Endothelial cell of umbilical vein (primary cell): ENCODE results near the gene PLEKHA7. TPM values are rescaled to one million over a fixed set of nuclear protein-coding genes. Genes with fewer than 3 reads are reported as not detected.

Source experiments
- BruUV-seq: library from RNA; stranded (reverse); fragments of 400-500 nt; replicated peaks from 2 replicates; lab custom pipeline; 2021; lab: Mats Ljungman, UMichigan
- CTCF ChIA-PET: fragments of 300-600, 350-600 bp; sonication (Branson Sonifier 250); formaldehyde crosslinking; loops from one replicate; lab custom pipeline; 2021; ENCODE audit warnings: antibody characterized with exemption, inconsistent platforms; lab: Charles Lee
- POLR2A ChIA-PET: fragments of 300-600, 350-600 bp; sonication (Branson Sonifier 250); formaldehyde crosslinking; loops from one replicate; lab custom pipeline; 2021; ENCODE audit warnings: antibody characterized with exemption, inconsistent platforms; lab: Charles Lee
- DNase-seq: peaks from one replicate; pipeline ENCODE4 v3.0.0-alpha.2; 2011; ENCODE audit warnings: low read depth, low spot score
- FAIRE-seq: peaks from 2 replicates; lab custom pipeline; 2011; peaks lifted over from hg19 to GRCh38; lab: Jason Lieb, UNC
- H2AFZ ChIP-seq: 2 replicates; pipeline ENCODE4 v1.6.0; 2012; ENCODE audit warnings: low read depth, low read length, control low read depth, inconsistent platforms
- H3K27ac ChIP-seq: 2 replicates; pipeline ENCODE4 v1.5.1; 2011; ENCODE audit warnings: low read depth, mild to moderate bottlenecking, control low read depth, low read length, moderate library complexity; ENCODE audit not compliant: insufficient read depth
- H3K27me3 ChIP-seq, 2 experiments: 2 replicates each; pipeline versions ENCODE4 v1.6.0 to v1.6.1; 2011; ENCODE audit warnings: low read length in 2 of 2, mixed read lengths in 1 of 2; ENCODE audit not compliant: control insufficient read depth in 2 of 2, insufficient read depth in 2 of 2
- H3K36me3 ChIP-seq, 2 experiments: 2 replicates in 1 of 2; 3 replicates in 1 of 2; pipeline ENCODE4 v1.5.1; 2011; ENCODE audit warnings: low read length in 2 of 2, mild to moderate bottlenecking in 1 of 2, moderate library complexity in 1 of 2; ENCODE audit not compliant: control insufficient read depth in 2 of 2, insufficient read depth in 2 of 2; ENCODE audit errors: extremely low read depth in 1 of 2
- H3K4me1 ChIP-seq: 3 replicates; pipeline ENCODE4 v1.5.1; 2011; ENCODE audit warnings: mild to moderate bottlenecking, low read length; ENCODE audit not compliant: control insufficient read depth, insufficient read depth; ENCODE audit errors: extremely low read depth
- H3K4me2 ChIP-seq: 2 replicates; pipeline ENCODE4 v1.6.1; 2011; ENCODE audit warnings: low read length, control low read depth, mixed read lengths; ENCODE audit not compliant: insufficient read depth
- H3K4me3 ChIP-seq, 3 experiments: fragments of 200-600 bp in 1 of 3; sonication (generic), shearing (Covaris generic) in 1 of 3; replicated peaks in 1 of 3; 2 replicates each; pipeline ENCODE4 v1.5.1; 2011 to 2016; ENCODE audit warnings: control low read depth in 3 of 3, low read length in 3 of 3, mild to moderate bottlenecking in 2 of 3, inconsistent platforms in 1 of 3, low read depth in 1 of 3, moderate library complexity in 1 of 3; ENCODE audit not compliant: insufficient read depth in 1 of 3
- H3K79me2 ChIP-seq: 2 replicates; pipeline ENCODE4 v1.6.0; 2012; ENCODE audit warnings: low read length, inconsistent platforms; ENCODE audit not compliant: control insufficient read depth, insufficient read depth
- H3K9ac ChIP-seq: replicated peaks from 2 replicates; pipeline ENCODE3; 2011; ENCODE audit warnings: low read length, control low read depth; ENCODE audit not compliant: insufficient read depth; ENCODE audit errors: extremely low read depth
- H3K9me1 ChIP-seq: replicated peaks from 3 replicates; pipeline ENCODE4 v1.6.0; 2011; ENCODE audit warnings: mild to moderate bottlenecking, low read length; ENCODE audit not compliant: control insufficient read depth, insufficient read depth; ENCODE audit errors: extremely low read depth
- H3K9me3 ChIP-seq: replicated peaks from 2 replicates; pipeline ENCODE4 v1.5.1; 2012; ENCODE audit warnings: low read length, inconsistent platforms; ENCODE audit not compliant: control insufficient read depth, insufficient read depth
- H4K20me1 ChIP-seq: replicated peaks from 2 replicates; pipeline ENCODE3; 2011; ENCODE audit warnings: mild to moderate bottlenecking, low read length; ENCODE audit not compliant: control insufficient read depth, insufficient read depth; ENCODE audit errors: extremely low read depth
- EZH2 ChIP-seq: IDR thresholded peaks from 2 replicates; pipeline ENCODE4 v1.6.1; 2012; ENCODE audit warnings: borderline replicate concordance, low read depth, mild to moderate bottlenecking, moderate library complexity, low read length, inconsistent platforms; ENCODE audit not compliant: severe bottlenecking
- FOS ChIP-seq: IDR thresholded peaks from 2 replicates; pipeline ENCODE4 v1.6.1; 2011; ENCODE audit warnings: mild to moderate bottlenecking, low read length, moderate library complexity, borderline replicate concordance; ENCODE audit not compliant: insufficient read depth
- GATA2 ChIP-seq: IDR thresholded peaks from 2 replicates; pipeline ENCODE4 v1.7.0; 2011; ENCODE audit warnings: low read depth, mild to moderate bottlenecking, moderate library complexity, mixed read lengths, low read length; ENCODE audit not compliant: insufficient read length, insufficient read depth
- JUN ChIP-seq: IDR thresholded peaks from 2 replicates; pipeline ENCODE4 v1.6.1; 2011; ENCODE audit warnings: borderline replicate concordance, low read depth; ENCODE audit not compliant: insufficient read length, insufficient read depth
- MYC ChIP-seq: IDR thresholded peaks from one replicate; pipeline ENCODE4 v1.6.1; 2011; ENCODE audit warnings: mild to moderate bottlenecking, low read depth, low read length
- POLR2A ChIP-seq: IDR thresholded peaks from 2 replicates; pipeline ENCODE4 v1.6.1; 2012; ENCODE audit warnings: low read depth, mild to moderate bottlenecking, control low read depth, low read length
- POLR2AphosphoS5 ChIP-seq: IDR thresholded peaks from 2 replicates; pipeline ENCODE4 v1.6.1; 2012; ENCODE audit warnings: low read depth, mild to moderate bottlenecking, control low read depth, low read length, moderate library complexity; ENCODE audit not compliant: insufficient read depth
- dilution Hi-C: fragments of 300-500 bp; cut with MboI; formaldehyde crosslinking; loops from one replicate; pipeline ENCODE4 v1.15.0; 2019; ENCODE audit warnings: low sequenced_read_pairs; ENCODE audit not compliant: extremely low pct_ligation_motif_present
- intact Hi-C: fragments of 100-400 bp; cut with micrococcal nuclease; formaldehyde crosslinking; loops from one replicate; pipeline ENCODE4 v1.10.0; 2022
- polyA plus RNA-seq, 4 experiments: library from polyadenylated mRNA; depleted of rRNA in 3 of 4; stranded (reverse) in 3 of 4; unstranded in 1 of 4; fragments of >200 nt; gene quantifications; 2 replicates each; pipeline versions ENCODE4 v1.2.1 to v1.2.3, GENCODE V29; 2011 to 2012; ENCODE audit warnings: missing spikeins in 1 of 4
- total RNA-seq: library from RNA; stranded (reverse); gene quantifications from 2 replicates; pipeline ENCODE4 v1.2.3, GENCODE V29; 2021
- TF ChIP-seq, protein P1 (sequence below): IDR thresholded peaks from 2 replicates; pipeline ENCODE4 v1.6.1; 2011; ENCODE audit not compliant: insufficient read depth, insufficient read length
- TF ChIP-seq, protein P2 (sequence below), 2 donors: IDR thresholded peaks; 1 replicate in 1 of 2; 2 replicates in 1 of 2; pipeline ENCODE4 v1.5.1; 2011; ENCODE audit warnings: low read length in 2 of 2, mild to moderate bottlenecking in 2 of 2, moderate library complexity in 2 of 2, control low read depth in 1 of 2, inconsistent platforms in 1 of 2, low read depth in 1 of 2; ENCODE audit not compliant: insufficient read depth in 1 of 2; ENCODE audit errors: extremely low read depth in 1 of 2

Gene PLEKHA7
- total and polyA plus RNA-seq, 2 donors (not counting 3 experiments of a cell fraction or from before 2014, with no cell fraction given) = 1.7 to 3.8 TPM

DNA sequence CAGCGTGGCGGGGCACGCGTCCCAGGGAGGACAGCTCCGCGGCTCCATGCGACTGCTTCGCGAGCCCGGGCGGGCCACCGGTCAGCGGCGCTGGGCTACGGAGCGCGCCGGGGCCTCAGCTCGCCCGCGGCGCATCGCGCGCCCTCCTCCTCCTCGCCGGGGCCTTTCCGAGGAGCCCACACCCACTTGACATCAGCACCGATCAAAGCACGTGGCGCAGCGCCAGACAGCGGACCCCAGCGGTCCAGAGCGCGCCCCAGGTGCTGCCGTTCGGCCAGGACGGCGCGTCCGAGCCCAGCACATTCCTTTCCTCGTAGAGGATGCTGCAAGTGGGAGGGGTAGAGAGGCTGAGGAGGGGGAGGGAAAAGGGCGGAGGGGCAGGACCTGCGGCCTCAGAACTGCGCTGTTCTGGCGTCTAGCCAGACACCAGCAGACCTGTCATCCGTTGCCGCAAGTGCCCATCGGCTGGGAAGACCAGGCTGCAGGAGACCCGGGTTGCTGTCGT is 88.6 kb downstream of the PLEKHA7 start:
- dilution Hi-C loops (no loop called here), intact Hi-C loops (loop anchor here (1.0 kb wide), 1 partner anchor 137 kb away; no protein-coding TSS in a partner anchor)
- ChIA-PET POLR2A (no interaction called here), CTCF (interaction anchor here (0.7 to 1.2 kb wide), 5 partner anchors 9 to 138 kb away, joined by 3 to 13 read pairs (median 3); no protein-coding TSS in a partner anchor)
- H3K4me3 ChIP-seq = peak overlapping the region in 2 of 3 experiments; percentile 18 to 29
- TF ChIP-seq POLR2AphosphoS5 (no peak), EZH2 (no peak), JUN (no peak), FOS (no peak), GATA2 (no peak), MYC (no peak), POLR2A (no peak)
- TF ChIP-seq, protein P1, sequence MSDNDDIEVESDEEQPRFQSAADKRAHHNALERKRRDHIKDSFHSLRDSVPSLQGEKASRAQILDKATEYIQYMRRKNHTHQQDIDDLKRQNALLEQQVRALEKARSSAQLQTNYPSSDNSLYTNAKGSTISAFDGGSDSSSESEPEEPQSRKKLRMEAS = no peak
- TF ChIP-seq, protein P2, sequence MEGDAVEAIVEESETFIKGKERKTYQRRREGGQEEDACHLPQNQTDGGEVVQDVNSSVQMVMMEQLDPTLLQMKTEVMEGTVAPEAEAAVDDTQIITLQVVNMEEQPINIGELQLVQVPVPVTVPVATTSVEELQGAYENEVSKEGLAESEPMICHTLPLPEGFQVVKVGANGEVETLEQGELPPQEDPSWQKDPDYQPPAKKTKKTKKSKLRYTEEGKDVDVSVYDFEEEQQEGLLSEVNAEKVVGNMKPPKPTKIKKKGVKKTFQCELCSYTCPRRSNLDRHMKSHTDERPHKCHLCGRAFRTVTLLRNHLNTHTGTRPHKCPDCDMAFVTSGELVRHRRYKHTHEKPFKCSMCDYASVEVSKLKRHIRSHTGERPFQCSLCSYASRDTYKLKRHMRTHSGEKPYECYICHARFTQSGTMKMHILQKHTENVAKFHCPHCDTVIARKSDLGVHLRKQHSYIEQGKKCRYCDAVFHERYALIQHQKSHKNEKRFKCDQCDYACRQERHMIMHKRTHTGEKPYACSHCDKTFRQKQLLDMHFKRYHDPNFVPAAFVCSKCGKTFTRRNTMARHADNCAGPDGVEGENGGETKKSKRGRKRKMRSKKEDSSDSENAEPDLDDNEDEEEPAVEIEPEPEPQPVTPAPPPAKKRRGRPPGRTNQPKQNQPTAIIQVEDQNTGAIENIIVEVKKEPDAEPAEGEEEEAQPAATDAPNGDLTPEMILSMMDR (IDR thresholded peaks at IDR 0.05; ENCODE audit: extremely low read depth in 1 of 2, insufficient read depth in 1 of 2, low read depth in 1 of 2, low read length in 2 of 2) = no peak
- H3K27me3 ChIP-seq = peaks cover 30 to 40% of the 10 kb centered on the region in 2 experiments
- peak overlapping the region; percentile 79 for H2AFZ ChIP-seq
- H3K36me3 ChIP-seq = no peaks in the 10 kb centered on the region
- no peak overlapping the region for H3K27ac ChIP-seq
- H3K4me2 ChIP-seq = peak overlapping the region; percentile 63
- no peaks in the 10 kb centered on the region for H4K20me1 ChIP-seq
- peak; percentile 18 for FAIRE-seq
- H3K9ac ChIP-seq = no peak overlapping the region
- no peaks in the 10 kb centered on the region for H3K9me1 ChIP-seq
- peaks cover 5% of the 10 kb centered on the region for H3K4me1 ChIP-seq
- H3K79me2 ChIP-seq = no peaks in the 10 kb centered on the region
- no peaks in the 10 kb centered on the region for H3K9me3 ChIP-seq
- no TSS peak for BruUV-seq
- peak; percentile 46 for DNase-seq
